Right lobe of liver (tissue), 4 donors: Measurements from ENCODE around the gene SLITRK5.

ENCODE experiments used
- POLR2A ChIP-seq: fragments of 450-650 bp; IDR thresholded peaks from one replicate; pipeline ENCODE4 v1.6.1; 2017; ENCODE audit warnings: antibody characterized with exemption, mild to moderate bottlenecking
- TF ChIP-seq, protein P1 (sequence below), 4 donors: fragments of 200-600 bp in 3 of 4; fragments of 450-650 bp in 1 of 4; IDR thresholded peaks; one replicate each; pipeline versions ENCODE4 v1.5.1 to v1.8.0; 2016 to 2022; ENCODE audit warnings: antibody characterized with exemption in 4 of 4, mild to moderate bottlenecking in 2 of 4
- donor health status: DM: no; HTN: no; CAD: no.
- donor health status: DM: no; HTN: no; CAD: no.
- donor health status: DM: no; HTN: yes; CAD: no.

GRCh38 chr13:87622971-87623370 is 48.2 kb upstream of the SLITRK5 start:
- no peak for TF ChIP-seq POLR2A
- TF ChIP-seq, protein P1, sequence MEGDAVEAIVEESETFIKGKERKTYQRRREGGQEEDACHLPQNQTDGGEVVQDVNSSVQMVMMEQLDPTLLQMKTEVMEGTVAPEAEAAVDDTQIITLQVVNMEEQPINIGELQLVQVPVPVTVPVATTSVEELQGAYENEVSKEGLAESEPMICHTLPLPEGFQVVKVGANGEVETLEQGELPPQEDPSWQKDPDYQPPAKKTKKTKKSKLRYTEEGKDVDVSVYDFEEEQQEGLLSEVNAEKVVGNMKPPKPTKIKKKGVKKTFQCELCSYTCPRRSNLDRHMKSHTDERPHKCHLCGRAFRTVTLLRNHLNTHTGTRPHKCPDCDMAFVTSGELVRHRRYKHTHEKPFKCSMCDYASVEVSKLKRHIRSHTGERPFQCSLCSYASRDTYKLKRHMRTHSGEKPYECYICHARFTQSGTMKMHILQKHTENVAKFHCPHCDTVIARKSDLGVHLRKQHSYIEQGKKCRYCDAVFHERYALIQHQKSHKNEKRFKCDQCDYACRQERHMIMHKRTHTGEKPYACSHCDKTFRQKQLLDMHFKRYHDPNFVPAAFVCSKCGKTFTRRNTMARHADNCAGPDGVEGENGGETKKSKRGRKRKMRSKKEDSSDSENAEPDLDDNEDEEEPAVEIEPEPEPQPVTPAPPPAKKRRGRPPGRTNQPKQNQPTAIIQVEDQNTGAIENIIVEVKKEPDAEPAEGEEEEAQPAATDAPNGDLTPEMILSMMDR (IDR thresholded peaks at IDR 0.05): no peak
